Measurements from ENCODE around the gene PDCD11. TPM values are rescaled to one million over a fixed set of nuclear protein-coding genes. Genes with fewer than 3 reads are reported as not detected.
A peak's percentile ranks its signal among the peaks of the same experiment; 100 is the strongest.

Gene PDCD11
- total RNA-seq, 1 donor: 33.9 TPM

GRCh38 chr10:103429647-103430046, 33.2 kb downstream of the PDCD11 start:
- H3K4me3 ChIP-seq (ENCODE audit: low read depth, low read length): no peak overlapping the region
- no peak for DNase-seq (ENCODE audit: low read depth)
- TF ChIP-seq CTCF (IDR thresholded peaks at IDR 0.05; ENCODE audit: insufficient read depth, low read length): no peak

GRCh38 chr10:103431902-103432301, 35.5 kb downstream of the PDCD11 start:
- no peak for TF ChIP-seq CTCF (IDR thresholded peaks at IDR 0.05; ENCODE audit: insufficient read depth, low read length)
- H3K4me3 ChIP-seq (ENCODE audit: low read depth, low read length): no peak overlapping the region
- DNase-seq (ENCODE audit: low read depth): no peak

GRCh38 chr10:103433858-103434257, 37.4 kb downstream of the PDCD11 start:
- TF ChIP-seq CTCF (IDR thresholded peaks at IDR 0.05; ENCODE audit: insufficient read depth, low read length): no peak
- peak; percentile 19 for DNase-seq (ENCODE audit: low read depth)
- H3K4me3 ChIP-seq (ENCODE audit: low read depth, low read length): no peak overlapping the region

- no peak for DNase-seq (ENCODE audit: low read depth)
- no peak for TF ChIP-seq CTCF (IDR thresholded peaks at IDR 0.05; ENCODE audit: insufficient read depth, low read length)
- H3K4me3 ChIP-seq (ENCODE audit: low read depth, low read length): no peak overlapping the region
Measured at GRCh38 chr10:103439776-103440175, 43.4 kb downstream of the PDCD11 start.

GRCh38 chr10:103440416-103440815, 44.0 kb downstream of the PDCD11 start:
- H3K4me3 ChIP-seq (ENCODE audit: low read depth, low read length): no peak overlapping the region
- no peak for TF ChIP-seq CTCF (IDR thresholded peaks at IDR 0.05; ENCODE audit: insufficient read depth, low read length)
- no peak for DNase-seq (ENCODE audit: low read depth)

- DNase-seq (ENCODE audit: low read depth): no peak
- no peak for TF ChIP-seq CTCF (IDR thresholded peaks at IDR 0.05; ENCODE audit: insufficient read depth, low read length)
- H3K4me3 ChIP-seq (ENCODE audit: low read depth, low read length): no peak overlapping the region
Measured at GRCh38 chr10:103441206-103441605, 44.8 kb downstream of the PDCD11 start.

GRCh38 chr10:103441611-103442010, 45.2 kb downstream of the PDCD11 start:
- no peak overlapping the region for H3K4me3 ChIP-seq (ENCODE audit: low read depth, low read length)
- no peak for DNase-seq (ENCODE audit: low read depth)
- TF ChIP-seq CTCF (IDR thresholded peaks at IDR 0.05; ENCODE audit: insufficient read depth, low read length): no peak
